Smooth muscle cell (in vitro differentiated cells): ENCODE measurements around the gene MYLK. TPM values are rescaled to one million over a fixed set of nuclear protein-coding genes. Genes with fewer than 3 reads are reported as not detected.

Source experiments
- DNase-seq: peaks from one replicate; lab custom pipeline; 2025; ENCODE audit not compliant: unreplicated experiment; lab: John Stamatoyannopoulos, UW
- H2AFZ ChIP-seq: fragments of 200-600 bp; sonication (generic); 2 replicates; pipeline ENCODE4 v1.6.0; 2016; ENCODE audit warnings: antibody characterized with exemption, low read depth, mild to moderate bottlenecking
- H3F3A ChIP-seq: fragments of 200-600 bp; sonication (generic); 2 replicates; pipeline ENCODE4 v1.6.0; 2017; ENCODE audit warnings: antibody characterized with exemption, low read depth
- H3K27ac ChIP-seq: fragments of 200-600 bp; sonication (generic); 2 replicates; pipeline ENCODE4 v1.5.1; 2016; ENCODE audit warnings: low read depth, mild to moderate bottlenecking
- H3K27me3 ChIP-seq: fragments of 200-600 bp; sonication (generic); 2 replicates; pipeline ENCODE4 v1.6.1; 2016; ENCODE audit warnings: low read depth, mild to moderate bottlenecking
- H3K36me3 ChIP-seq: fragments of 200-600 bp; sonication (generic); 2 replicates; pipeline ENCODE4 v1.5.1; 2016; ENCODE audit warnings: low read depth
- H3K4me1 ChIP-seq: fragments of 200-600 bp; sonication (generic); 2 replicates; pipeline ENCODE4 v1.5.1; 2016; ENCODE audit warnings: low read depth
- H3K4me2 ChIP-seq: fragments of 200-600 bp; sonication (generic); 2 replicates; pipeline ENCODE4 v1.6.0; 2016; ENCODE audit warnings: mild to moderate bottlenecking
- H3K4me3 ChIP-seq: fragments of 200-600 bp; sonication (generic); 2 replicates; pipeline ENCODE4 v1.5.1; 2016; ENCODE audit warnings: mild to moderate bottlenecking
- H3K79me2 ChIP-seq: fragments of 200-600 bp; sonication (generic); 2 replicates; pipeline ENCODE4 v1.6.0; 2016; ENCODE audit warnings: low read depth, mild to moderate bottlenecking
- H3K9ac ChIP-seq: fragments of 200-600 bp; sonication (generic); 2 replicates; pipeline ENCODE4 v1.6.0; 2016; ENCODE audit warnings: low read depth
- H3K9me3 ChIP-seq: fragments of 200-600 bp; sonication (generic); replicated peaks from 2 replicates; pipeline ENCODE4 v1.5.1; 2016; ENCODE audit warnings: low read depth
- H4K20me1 ChIP-seq: fragments of 200-600 bp; sonication (generic); 2 replicates; pipeline ENCODE4 v1.6.0; 2016; ENCODE audit warnings: low read depth
- WGBS: methylation state at CpG from one replicate; pipeline ENCODE4 v1.1.7; 2016; ENCODE audit warnings: low lambda C conversion rate; 5-methylcytosine and 5-hydroxymethylcytosine counted together
- polyA plus RNA-seq: library from polyadenylated mRNA; unstranded; fragments of >200 nt; fragmentation: Nextera tagmentation; extraction: Ambion mirVana; gene quantifications from 2 replicates; pipeline ENCODE4 v1.2.1, GENCODE V29; 2016
- total RNA-seq: library from RNA; depleted of rRNA; stranded (reverse); fragments of >200 nt; gene quantifications from 2 replicates; pipeline ENCODE4 v1.2.3, GENCODE V29; 2014
- TF ChIP-seq, protein P1 (sequence below): fragments of 200-600 bp; sonication (generic); IDR thresholded peaks from 2 replicates; pipeline ENCODE4 v1.5.1; 2017; ENCODE audit warnings: borderline replicate concordance, mild to moderate bottlenecking, antibody characterized with exemption; ENCODE audit not compliant: insufficient read depth, poor library complexity, severe bottlenecking

The MYLK gene
- total and polyA plus RNA-seq, 2 experiments from 2014 or later = 13.6 to 25.5 TPM

DNA sequence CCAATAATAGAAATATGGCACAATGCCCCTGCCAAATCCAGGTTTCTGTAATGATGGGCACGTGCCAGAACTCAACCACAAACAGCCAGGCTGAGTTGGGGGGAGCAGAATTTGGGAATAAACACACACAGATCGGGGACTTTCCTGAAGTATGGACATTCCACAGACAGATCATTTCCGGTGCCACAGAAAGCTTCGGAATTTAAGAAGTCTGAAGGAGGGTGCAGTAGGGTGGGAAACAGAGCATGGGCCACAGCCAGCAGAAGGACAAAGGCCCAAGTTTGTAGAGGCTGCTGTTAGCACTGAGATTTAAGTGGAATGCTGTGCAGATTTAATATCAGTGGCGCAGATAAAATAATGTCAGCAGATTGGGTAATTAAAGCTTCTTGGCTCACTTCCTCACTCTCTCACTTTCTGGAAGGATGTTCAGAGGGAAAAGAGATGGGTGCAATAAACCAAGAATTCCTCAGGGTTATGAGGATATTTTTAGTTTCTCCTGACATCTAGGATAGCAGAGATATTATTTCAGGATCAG lies 67.4 kb downstream of the MYLK start:
- Histone ChIP-seq H3F3A (peaks cover 4% of the 10 kb centered on the region), H2AFZ (peak overlapping the region; percentile 15), H3K27ac (peak overlapping the region; percentile 57), H3K4me2 (peak overlapping the region; percentile 51), H3K9ac (no peak overlapping the region), H3K4me3 (no peak overlapping the region), H3K4me1 (peaks cover 23% of the 10 kb centered on the region), H4K20me1 (no peaks in the 10 kb centered on the region), H3K9me3 (no peaks in the 10 kb centered on the region), H3K79me2 (no peaks in the 10 kb centered on the region), H3K36me3 (no peaks in the 10 kb centered on the region), H3K27me3 (no peaks in the 10 kb centered on the region)
- TF ChIP-seq, protein P1, sequence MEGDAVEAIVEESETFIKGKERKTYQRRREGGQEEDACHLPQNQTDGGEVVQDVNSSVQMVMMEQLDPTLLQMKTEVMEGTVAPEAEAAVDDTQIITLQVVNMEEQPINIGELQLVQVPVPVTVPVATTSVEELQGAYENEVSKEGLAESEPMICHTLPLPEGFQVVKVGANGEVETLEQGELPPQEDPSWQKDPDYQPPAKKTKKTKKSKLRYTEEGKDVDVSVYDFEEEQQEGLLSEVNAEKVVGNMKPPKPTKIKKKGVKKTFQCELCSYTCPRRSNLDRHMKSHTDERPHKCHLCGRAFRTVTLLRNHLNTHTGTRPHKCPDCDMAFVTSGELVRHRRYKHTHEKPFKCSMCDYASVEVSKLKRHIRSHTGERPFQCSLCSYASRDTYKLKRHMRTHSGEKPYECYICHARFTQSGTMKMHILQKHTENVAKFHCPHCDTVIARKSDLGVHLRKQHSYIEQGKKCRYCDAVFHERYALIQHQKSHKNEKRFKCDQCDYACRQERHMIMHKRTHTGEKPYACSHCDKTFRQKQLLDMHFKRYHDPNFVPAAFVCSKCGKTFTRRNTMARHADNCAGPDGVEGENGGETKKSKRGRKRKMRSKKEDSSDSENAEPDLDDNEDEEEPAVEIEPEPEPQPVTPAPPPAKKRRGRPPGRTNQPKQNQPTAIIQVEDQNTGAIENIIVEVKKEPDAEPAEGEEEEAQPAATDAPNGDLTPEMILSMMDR = no peak
- 62% methylated on average over 5 of the region's 5 CpGs for WGBS
- no peak for DNase-seq

DNA sequence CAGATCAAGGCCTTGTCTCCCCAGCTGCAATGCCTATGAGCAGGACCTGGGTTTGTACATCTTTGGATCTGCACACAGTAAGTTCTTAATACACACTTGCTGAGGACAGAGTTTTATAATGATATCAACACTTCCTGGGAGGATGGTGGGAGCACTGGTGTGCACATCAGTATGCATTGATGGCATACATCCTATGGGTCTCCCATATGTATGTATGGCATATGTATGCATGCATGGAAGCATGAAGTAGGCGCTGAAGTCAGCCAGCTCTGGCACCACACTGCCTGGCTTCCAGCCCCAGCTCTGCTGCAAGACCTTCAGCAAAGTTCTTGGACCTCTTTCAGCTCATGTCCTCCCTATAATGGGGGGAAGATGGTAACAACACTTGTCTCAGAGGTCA lies 68.2 kb downstream of the MYLK start:
- Histone ChIP-seq H3K4me3 (no peak overlapping the region), H4K20me1 (no peaks in the 10 kb centered on the region), H3K9ac (no peak overlapping the region), H3K4me1 (peaks cover 23% of the 10 kb centered on the region), H3K27ac (peak overlapping the region; percentile 57), H3K36me3 (no peaks in the 10 kb centered on the region), H3K4me2 (no peak overlapping the region), H3F3A (peaks cover 4% of the 10 kb centered on the region), H3K27me3 (no peaks in the 10 kb centered on the region), H2AFZ (no peak overlapping the region), H3K79me2 (no peaks in the 10 kb centered on the region), H3K9me3 (no peaks in the 10 kb centered on the region)
- WGBS = 100% methylated on average over 1 of the region's 1 CpG
- TF ChIP-seq, protein P1 = no peak
- no peak for DNase-seq

DNA sequence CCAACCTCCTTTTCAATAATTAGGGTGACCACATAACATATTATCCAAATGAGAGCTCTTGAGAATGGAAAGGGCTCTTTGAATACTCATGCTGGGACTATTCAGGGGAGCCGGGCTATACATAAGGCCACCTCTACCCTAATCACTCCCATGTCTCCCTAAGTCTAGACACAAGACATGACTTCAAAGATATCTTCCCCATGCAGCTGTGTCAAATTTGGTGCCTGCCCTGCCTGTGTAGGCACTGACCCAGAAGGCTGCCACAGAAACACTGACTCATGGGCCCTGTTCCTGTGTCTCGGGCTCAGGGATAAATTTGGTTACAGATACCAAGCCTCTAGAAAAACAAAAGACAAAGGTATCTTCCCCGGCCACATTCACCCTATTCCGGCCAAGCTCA lies 70.3 kb downstream of the MYLK start:
- DNase-seq = no peak
- Histone ChIP-seq H3K36me3 (no peaks in the 10 kb centered on the region), H3K27me3 (no peaks in the 10 kb centered on the region), H2AFZ (no peak overlapping the region), H3K9ac (peak overlapping the region; percentile 21), H3F3A (no peaks in the 10 kb centered on the region), H3K79me2 (no peaks in the 10 kb centered on the region), H3K4me1 (peaks cover 14% of the 10 kb centered on the region), H3K9me3 (no peaks in the 10 kb centered on the region), H3K27ac (peak overlapping the region; percentile 58), H3K4me2 (no peak overlapping the region), H3K4me3 (no peak overlapping the region), H4K20me1 (no peaks in the 10 kb centered on the region)
- TF ChIP-seq, protein P1 = no peak
- WGBS = 45% methylated on average over 4 of the region's 4 CpGs

DNA sequence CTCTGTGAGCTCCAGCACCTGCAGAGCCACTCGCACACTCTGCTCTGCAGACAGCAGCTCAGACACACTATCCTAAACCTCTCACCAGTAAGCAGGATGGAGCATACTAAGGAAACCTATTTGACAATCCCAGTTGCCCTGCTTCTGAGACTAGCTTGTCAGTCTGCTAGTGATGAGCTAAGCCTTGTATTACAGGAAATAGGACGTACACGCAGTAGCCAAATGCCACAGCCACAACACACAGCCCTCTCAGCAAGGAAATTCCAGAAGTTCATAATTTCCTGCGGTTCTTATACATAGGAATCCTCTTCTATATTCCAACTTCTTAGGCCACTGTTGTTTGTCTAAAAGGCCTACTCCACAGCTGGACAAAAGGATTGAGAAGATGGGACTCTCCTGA lies 74.5 kb downstream of the MYLK start:
- Histone ChIP-seq H3F3A (no peaks in the 10 kb centered on the region), H3K36me3 (no peaks in the 10 kb centered on the region), H3K4me2 (no peak overlapping the region), H2AFZ (no peak overlapping the region), H3K79me2 (no peaks in the 10 kb centered on the region), H3K9me3 (no peaks in the 10 kb centered on the region), H3K4me3 (no peak overlapping the region), H4K20me1 (no peaks in the 10 kb centered on the region), H3K4me1 (no peaks in the 10 kb centered on the region), H3K27me3 (no peaks in the 10 kb centered on the region), H3K9ac (no peak overlapping the region), H3K27ac (no peak overlapping the region)
- DNase-seq = no peak
- WGBS = 73% methylated on average over 4 of the region's 4 CpGs
- TF ChIP-seq, protein P1 = no peak
